Measurements from ENCODE around the gene GREB1L.
"Not testable (repeated sequence)": the region's sequence is repeated elsewhere in the genome, so short reads cannot be mapped to it uniquely, and the experiment has no call there.

The GREB1L gene

GRCh38 chr18:21306368-21306767 is 64.3 kb downstream of the GREB1L start:
- DNase-seq (ENCODE audit: low spot score): no peak

- no peak for DNase-seq (ENCODE audit: low spot score)
These were observed 65.5 kb downstream of the GREB1L start for GRCh38 chr18:21307578-21307977.

- no peak for DNase-seq (ENCODE audit: low spot score)
These were observed 67.2 kb downstream of the GREB1L start for GRCh38 chr18:21309248-21309647.

- not testable (repeated sequence) for DNase-seq (ENCODE audit: low spot score)
These were observed 69.9 kb downstream of the GREB1L start for GRCh38 chr18:21311980-21312379.

GRCh38 chr18:21313576-21313975 is 71.5 kb downstream of the GREB1L start:
- no peak for DNase-seq (ENCODE audit: low spot score)

- DNase-seq (ENCODE audit: low spot score): no peak
These were observed 72.7 kb downstream of the GREB1L start for GRCh38 chr18:21314724-21315123.

- not testable (repeated sequence) for DNase-seq (ENCODE audit: low spot score)
These were observed 73.1 kb downstream of the GREB1L start for GRCh38 chr18:21315126-21315525.

- no peak for DNase-seq (ENCODE audit: low spot score)
These were observed 73.7 kb downstream of the GREB1L start for GRCh38 chr18:21315741-21316197.

- no peak for DNase-seq (ENCODE audit: low spot score)
These were observed 74.3 kb downstream of the GREB1L start for GRCh38 chr18:21316296-21316695.

- no peak for DNase-seq (ENCODE audit: low spot score)
These were observed 79.7 kb downstream of the GREB1L start for GRCh38 chr18:21321711-21322110.

GRCh38 chr18:21327101-21327500 is 85.1 kb downstream of the GREB1L start:
- no peak for DNase-seq (ENCODE audit: low spot score)

GRCh38 chr18:21330122-21330701 is 88.2 kb downstream of the GREB1L start:
- no peak for DNase-seq (ENCODE audit: low spot score)

GRCh38 chr18:21331065-21331464 is 89.0 kb downstream of the GREB1L start:
- no peak for DNase-seq (ENCODE audit: low spot score)

- no peak for DNase-seq (ENCODE audit: low spot score)
These were observed 94.0 kb downstream of the GREB1L start for GRCh38 chr18:21335927-21336488.

- no peak for DNase-seq (ENCODE audit: low spot score)
These were observed 94.8 kb downstream of the GREB1L start for GRCh38 chr18:21336846-21337245.

- DNase-seq (ENCODE audit: low spot score): peak; percentile 11
These were observed 99.1 kb downstream of the GREB1L start for GRCh38 chr18:21341141-21341540.

- DNase-seq (ENCODE audit: low spot score): no peak
These were observed 100.3 kb downstream of the GREB1L start for GRCh38 chr18:21342372-21342771.

GRCh38 chr18:21344860-21345259 is 102.8 kb downstream of the GREB1L start:
- DNase-seq (ENCODE audit: low spot score): no peak

GRCh38 chr18:21345840-21346239 is 103.8 kb downstream of the GREB1L start:
- no peak for DNase-seq (ENCODE audit: low spot score)

- DNase-seq (ENCODE audit: low spot score): no peak
These were observed 117.7 kb downstream of the GREB1L start for GRCh38 chr18:21359746-21360145.

- no peak for DNase-seq (ENCODE audit: low spot score)
These were observed 119.4 kb downstream of the GREB1L start for GRCh38 chr18:21361307-21361880.

GRCh38 chr18:21362831-21363230 is 120.8 kb downstream of the GREB1L start:
- DNase-seq (ENCODE audit: low spot score): no peak

GRCh38 chr18:21363348-21363747 is 121.3 kb downstream of the GREB1L start:
- no peak for DNase-seq (ENCODE audit: low spot score)

GRCh38 chr18:21364471-21364870 is 122.4 kb downstream of the GREB1L start:
- no peak for DNase-seq (ENCODE audit: low spot score)

Data from activated CD4-positive, alpha-beta T cell treated with anti-CD3 and anti-CD28 coated beads, Interleukin-2, Interleukin-4, amounts not matched to agents 100 ng/mL and 50 ng/mL, durations not matched to agents 16 hours and 8 hours (primary cell).